GM23248 (cell line): ENCODE data around the gene GALNT18. TPM values are rescaled to one million over a fixed set of nuclear protein-coding genes. Genes with fewer than 3 reads are reported as not detected.

Source experiments
- DNase-seq: peaks from one replicate; pipeline ENCODE4 v3.0.0-alpha.2; 2015
- H2AFZ ChIP-seq: fragments of 200-600 bp; sonication (generic); 2 replicates; pipeline ENCODE4 v1.6.1; 2016; ENCODE audit warnings: antibody characterized with exemption
- H3F3A ChIP-seq: fragments of 200-600 bp; sonication (generic); 2 replicates; pipeline ENCODE4 v1.6.1; 2016; ENCODE audit warnings: mild to moderate bottlenecking, antibody characterized with exemption, mixed run types; ENCODE audit not compliant: insufficient read depth
- H3K27ac ChIP-seq: fragments of 200-600 bp; sonication (generic); 2 replicates; pipeline ENCODE4 v1.5.1; 2016; ENCODE audit warnings: mild to moderate bottlenecking
- H3K27me3 ChIP-seq: fragments of 200-600 bp; sonication (generic); replicated peaks from 2 replicates; pipeline ENCODE4 v1.6.1; 2016; ENCODE audit warnings: mild to moderate bottlenecking; ENCODE audit not compliant: insufficient read depth
- H3K36me3 ChIP-seq: fragments of 200-600 bp; sonication (generic); 2 replicates; pipeline ENCODE4 v1.6.1; 2016; ENCODE audit warnings: low read depth, mild to moderate bottlenecking
- H3K4me1 ChIP-seq: fragments of 200-600 bp; sonication (generic); 2 replicates; pipeline ENCODE4 v1.6.1; 2016; ENCODE audit warnings: mild to moderate bottlenecking; ENCODE audit not compliant: insufficient read depth
- H3K4me2 ChIP-seq: fragments of 200-600 bp; sonication (generic); one replicate; pipeline ENCODE4 v1.6.1; 2016; ENCODE audit warnings: mild to moderate bottlenecking; ENCODE audit not compliant: unreplicated experiment
- H3K4me3 ChIP-seq: fragments of 200-600 bp; sonication (generic); 2 replicates; pipeline ENCODE4 v1.5.1; 2016; ENCODE audit warnings: mild to moderate bottlenecking
- H3K79me2 ChIP-seq: fragments of 200-600 bp; sonication (generic); 2 replicates; pipeline ENCODE4 v1.6.1; 2016; ENCODE audit warnings: mild to moderate bottlenecking; ENCODE audit not compliant: insufficient read depth
- H3K9ac ChIP-seq: fragments of 200-600 bp; sonication (generic); 2 replicates; pipeline ENCODE4 v1.6.1; 2016; ENCODE audit warnings: mild to moderate bottlenecking
- H3K9me2 ChIP-seq: fragments of 200-600 bp; sonication (generic); 2 replicates; pipeline ENCODE4 v1.6.1; 2016; ENCODE audit warnings: mixed run types, mild to moderate bottlenecking, moderate library complexity; ENCODE audit not compliant: insufficient read depth
- H3K9me3 ChIP-seq: fragments of 200-600 bp; sonication (generic); one replicate; pipeline ENCODE4 v1.6.1; 2017; ENCODE audit warnings: low read depth
- H4K20me1 ChIP-seq: fragments of 200-600 bp; sonication (generic); 2 replicates; pipeline ENCODE4 v1.6.0; 2016; ENCODE audit not compliant: insufficient read depth
- EZH2 ChIP-seq: fragments of 200-600 bp; sonication (generic); IDR thresholded peaks from 2 replicates; pipeline ENCODE4 v1.6.1; 2018; ENCODE audit warnings: antibody characterized with exemption, mild to moderate bottlenecking; ENCODE audit not compliant: insufficient read depth, poor library complexity, severe bottlenecking
- EZH2phosphoT487 ChIP-seq: fragments of 200-600 bp; sonication (generic); IDR thresholded peaks from 2 replicates; pipeline ENCODE4 v1.6.1; 2018; ENCODE audit warnings: antibody characterized with exemption, moderate library complexity, mild to moderate bottlenecking, low read depth; ENCODE audit not compliant: insufficient read depth
- WGBS, 2 experiments: methylation state at CpG; one replicate each; pipeline ENCODE4 v1.1.6; 2015 to 2017; ENCODE audit warnings: low lambda C conversion rate in 2 of 2, low coverage in 1 of 2; ENCODE audit errors: missing lambda C conversion rate in 2 of 2; 5-methylcytosine and 5-hydroxymethylcytosine counted together
- in situ Hi-C: fragments of 300-500 bp; cut with MboI; formaldehyde crosslinking; loops from 2 replicates; pipeline ENCODE4 v1.15.0; 2020
- microRNA-seq: library from miRNA; unstranded; fragments of <30 nt; microRNA quantifications from one replicate; pipeline ENCODE4, GENCODE V29; 2016; ENCODE audit warnings: borderline number of aligned reads
- polyA plus RNA-seq: library from polyadenylated mRNA; unstranded; fragments of >200 nt; fragmentation: Nextera tagmentation; extraction: Ambion mirVana; gene quantifications from 2 replicates; pipeline ENCODE4 v1.2.1, GENCODE V29; 2016
- small RNA-seq: library from RNA; depleted of rRNA; stranded (forward); fragments of <200 nt; gene quantifications from one replicate; pipeline ENCODE3, GENCODE V24; 2014; ENCODE audit warnings: low read depth, low replicate concordance
- total RNA-seq: library from RNA; depleted of rRNA; stranded (reverse); fragments of >200 nt; shearing (Covaris generic); gene quantifications from 2 replicates; pipeline ENCODE4 v1.2.3, GENCODE V29; 2014; rRNA removed

The GALNT18 gene
- total and polyA plus RNA-seq, 2 experiments from 2014 or later, result 4.1 to 5.6 TPM

DNA sequence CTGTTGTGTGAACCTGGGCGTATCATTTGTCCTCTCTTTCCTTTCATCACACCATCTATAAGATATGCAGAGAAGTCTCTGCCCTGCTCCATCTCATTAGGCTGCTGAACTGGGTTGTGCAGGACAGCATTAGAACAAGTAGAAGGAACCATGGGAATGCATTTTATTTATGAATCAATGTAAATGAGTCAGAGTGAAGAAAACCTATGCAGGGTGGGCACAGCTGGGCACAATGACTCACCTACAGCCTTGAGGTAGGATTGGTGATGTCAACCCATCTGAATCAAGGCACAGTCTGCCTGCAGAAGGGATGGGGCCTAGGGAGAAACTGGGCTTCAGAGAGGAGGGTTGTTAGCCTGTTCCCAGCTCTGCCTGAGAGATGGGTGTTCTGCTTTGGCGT, 392.2 kb downstream of the GALNT18 start:
- Histone ChIP-seq H3K27me3 (peaks cover 29% of the 10 kb centered on the region), H2AFZ (no peak overlapping the region), H3K79me2 (no peaks in the 10 kb centered on the region), H3K4me1 (no peaks in the 10 kb centered on the region), H3F3A (no peaks in the 10 kb centered on the region), H3K9ac (no peak overlapping the region), H3K36me3 (no peaks in the 10 kb centered on the region), H3K27ac (no peak overlapping the region), H4K20me1 (no peaks in the 10 kb centered on the region), H3K4me2 (no peak overlapping the region), H3K4me3 (no peak overlapping the region), H3K9me3 (no peaks in the 10 kb centered on the region), H3K9me2 (no peaks in the 10 kb centered on the region)
- WGBS, 2 experiments, result 48 to 54% methylated on average over 2 of the region's 2 CpGs
- DNase-seq, result peak; percentile 34
- in situ Hi-C loops, result no loop called here
- TF ChIP-seq EZH2 (no peak), EZH2phosphoT487 (no peak)

GRCh38 chr11:11227296-11228085, 394.3 kb downstream of the GALNT18 start:
- Histone ChIP-seq H3K4me3 (no peak overlapping the region), H3K9ac (no peak overlapping the region), H3F3A (no peaks in the 10 kb centered on the region), H3K36me3 (no peaks in the 10 kb centered on the region), H3K27me3 (peaks cover 18% of the 10 kb centered on the region), H3K4me1 (no peaks in the 10 kb centered on the region), H4K20me1 (no peaks in the 10 kb centered on the region), H3K9me3 (no peaks in the 10 kb centered on the region), H3K79me2 (no peaks in the 10 kb centered on the region), H3K4me2 (no peak overlapping the region), H3K9me2 (no peaks in the 10 kb centered on the region), H3K27ac (no peak overlapping the region), H2AFZ (no peak overlapping the region)
- TF ChIP-seq EZH2 (no peak), EZH2phosphoT487 (no peak)
- DNase-seq, result no peak
- in situ Hi-C loops, result no loop called here
- WGBS, 2 experiments, result 39 to 41% methylated on average over 8 of the region's 8 CpGs

Small RNA genes within 50 kb of the gene (microRNA-seq; reads per million reads assigned to microRNA genes)
- gene MIR4299, result not detected

Small RNA genes within 50 kb of the gene (small RNA-seq; reads per million reads assigned to genes)
- gene MIR4299, result not detected

Other genes starting within 250 kb of the GALNT18 start
- gene USP47, start 220.0 kb upstream of the GALNT18 start, total RNA-seq, result 53.0 and 58.8 TPM in 2 replicates
- gene USP47, start 220.0 kb upstream of the GALNT18 start, polyA plus RNA-seq, result 35.9 and 36.3 TPM in 2 replicates